IMR-90 (cell line): ENCODE data around the gene ITPR3. TPM values are rescaled to one million over a fixed set of nuclear protein-coding genes. Genes with fewer than 3 reads are reported as not detected.

ENCODE experiments used
- ATAC-seq: fragments of 200-7000 bp; cut with Tn5 transposase; 2 replicates; pipeline ENCODE4 v1.9.1; 2020; ENCODE audit warnings: low read depth, mild to moderate bottlenecking, moderate library complexity
- BruUV-seq: library from RNA; stranded (reverse); fragments of 400-500 nt; replicated peaks from 2 replicates; lab custom pipeline; 2021; lab: Mats Ljungman, UMichigan
- CTCF ChIA-PET: fragments of 300-600 bp; formaldehyde crosslinking; extraction: SDS; loops from one replicate; lab custom pipeline; 2021; ENCODE audit warnings: antibody characterized with exemption; lab: Yijun Ruan, JAX
- POLR2A ChIA-PET: fragments of 300-600 bp; sonication (Branson Sonifier 250); formaldehyde crosslinking; loops from one replicate; lab custom pipeline; 2022; ENCODE audit warnings: antibody characterized with exemption; ENCODE audit not compliant: unreplicated experiment; lab: Charles Lee
- DNase-seq: peaks from one replicate; pipeline ENCODE4 v3.0.0; 2013
- H2AFZ ChIP-seq: replicated peaks from 2 replicates; pipeline ENCODE3; 2013; ENCODE audit warnings: low read length, mild to moderate bottlenecking; ENCODE audit not compliant: poor library complexity
- H2AK5ac ChIP-seq: 2 replicates; pipeline ENCODE4 v1.6.1; 2013; ENCODE audit warnings: low read depth, low read length, inconsistent platforms
- H2AK9ac ChIP-seq: replicated peaks from 2 replicates; pipeline ENCODE3; 2013; ENCODE audit warnings: mild to moderate bottlenecking, low read depth, low read length, moderate library complexity; ENCODE audit not compliant: poor library complexity
- H2BK120ac ChIP-seq: 2 replicates; pipeline ENCODE4 v1.6.1; 2013; ENCODE audit warnings: low read depth, low read length, inconsistent platforms
- H2BK15ac ChIP-seq: 3 replicates; pipeline ENCODE4 v1.6.1; 2013; ENCODE audit warnings: low read depth, low read length, inconsistent platforms
- H2BK20ac ChIP-seq: 2 replicates; pipeline ENCODE4 v1.6.1; 2013; ENCODE audit warnings: low read depth, mild to moderate bottlenecking, inconsistent platforms, low read length, moderate library complexity
- H2BK5ac ChIP-seq: 2 replicates; pipeline ENCODE4 v1.6.1; 2013; ENCODE audit warnings: mild to moderate bottlenecking, low read depth, low read length, inconsistent platforms; ENCODE audit not compliant: poor library complexity, severe bottlenecking
- H3K14ac ChIP-seq: replicated peaks from 2 replicates; pipeline ENCODE4 v1.6.1; 2013; ENCODE audit warnings: low read depth, low read length, inconsistent platforms
- H3K18ac ChIP-seq: 2 replicates; pipeline ENCODE4 v1.6.1; 2013; ENCODE audit warnings: low read depth, low read length, control low read depth
- H3K23ac ChIP-seq: 2 replicates; pipeline ENCODE4 v1.6.1; 2013; ENCODE audit warnings: low read depth, low read length, inconsistent platforms
- H3K27ac ChIP-seq: 2 replicates; pipeline ENCODE4 v1.5.1; 2013; ENCODE audit warnings: mild to moderate bottlenecking, control low read depth, low read length; ENCODE audit not compliant: insufficient read depth
- H3K27me3 ChIP-seq: 2 replicates; pipeline ENCODE4 v1.6.1; 2013; ENCODE audit warnings: low read length; ENCODE audit not compliant: control insufficient read depth, insufficient read depth
- H3K36me3 ChIP-seq: 2 replicates; pipeline ENCODE4 v1.6.1; 2013; ENCODE audit warnings: low read length, mixed read lengths; ENCODE audit not compliant: control insufficient read depth, insufficient read depth
- H3K4ac ChIP-seq: 2 replicates; pipeline ENCODE4 v1.6.1; 2013; ENCODE audit warnings: low read depth, low read length, inconsistent platforms
- H3K4me1 ChIP-seq: 2 replicates; pipeline ENCODE4 v1.6.1; 2013; ENCODE audit warnings: low read length, mixed read lengths; ENCODE audit not compliant: control insufficient read depth, insufficient read depth
- H3K4me2 ChIP-seq: 2 replicates; pipeline ENCODE4 v1.6.1; 2013; ENCODE audit warnings: low read depth, mild to moderate bottlenecking, control low read depth, low read length, moderate library complexity
- H3K4me3 ChIP-seq: 2 replicates; pipeline ENCODE4 v1.5.1; 2013; ENCODE audit warnings: low read depth, mild to moderate bottlenecking, control low read depth, low read length, moderate library complexity; ENCODE audit not compliant: insufficient read depth
- H3K56ac ChIP-seq: 2 replicates; pipeline ENCODE4 v1.6.1; 2013; ENCODE audit warnings: low read length, inconsistent platforms; ENCODE audit not compliant: insufficient read depth; ENCODE audit errors: extremely low read depth
- H3K79me1 ChIP-seq, 2 experiments: 2 replicates each; pipeline ENCODE4 v1.6.1; 2013; ENCODE audit warnings: low read length in 2 of 2, inconsistent platforms in 1 of 2, low read depth in 1 of 2
- H3K9ac ChIP-seq: 2 replicates; pipeline ENCODE4 v1.6.1; 2013; ENCODE audit warnings: low read depth, low read length, control low read depth
- H3K9me1 ChIP-seq: 2 replicates; pipeline ENCODE4 v1.6.1; 2013; ENCODE audit warnings: low read length, inconsistent platforms; ENCODE audit not compliant: insufficient read depth
- H3K9me3 ChIP-seq: 2 replicates; pipeline ENCODE4 v1.6.1; 2013; ENCODE audit warnings: low read length; ENCODE audit not compliant: control insufficient read depth, insufficient read depth
- H4K20me1 ChIP-seq: 2 replicates; pipeline ENCODE4 v1.6.1; 2013; ENCODE audit warnings: low read length, inconsistent platforms; ENCODE audit not compliant: insufficient read depth
- H4K5ac ChIP-seq: 2 replicates; pipeline ENCODE4 v1.6.1; 2013; ENCODE audit warnings: mild to moderate bottlenecking, low read depth, low read length, control low read depth
- H4K8ac ChIP-seq, 2 experiments: 2 replicates each; pipeline ENCODE4 v1.6.1; 2013; ENCODE audit warnings: low read depth in 2 of 2, low read length in 2 of 2, control low read depth in 1 of 2, inconsistent platforms in 1 of 2
- H4K91ac ChIP-seq: 2 replicates; pipeline ENCODE4 v1.6.1; 2013; ENCODE audit warnings: low read depth, low read length, inconsistent platforms; ENCODE audit not compliant: insufficient read depth
- CEBPB ChIP-seq: IDR thresholded peaks from 2 replicates; pipeline ENCODE4 v1.6.1; 2012; ENCODE audit warnings: low read depth, low read length, improper control_type of control experiment
- CTCF ChIP-seq: conservative IDR thresholded peaks from 2 replicates; pipeline ENCODE4 v1.5.1; 2012; ENCODE audit warnings: mild to moderate bottlenecking, low read depth, low read length, improper control_type of control experiment
- ELK1 ChIP-seq: fragments of 150-350 bp; IDR thresholded peaks from 2 replicates; pipeline ENCODE4 v1.6.1; 2016; ENCODE audit warnings: low read depth, mild to moderate bottlenecking, low read length, moderate library complexity, borderline replicate concordance
- FOS ChIP-seq: fragments of 150-350 bp; IDR thresholded peaks from 2 replicates; pipeline ENCODE4 v1.6.1; 2016; ENCODE audit warnings: low read depth, low read length
- MAFK ChIP-seq: IDR thresholded peaks from 2 replicates; pipeline ENCODE4 v1.6.1; 2012; ENCODE audit warnings: low read depth, low read length, improper control_type of control experiment
- MAZ ChIP-seq: IDR thresholded peaks from 2 replicates; pipeline ENCODE4 v1.6.1; 2012; ENCODE audit warnings: low read depth, mild to moderate bottlenecking, low read length, improper control_type of control experiment, moderate library complexity, borderline replicate concordance
- MXI1 ChIP-seq: IDR thresholded peaks from 2 replicates; pipeline ENCODE4 v1.6.1; 2012; ENCODE audit warnings: low read depth, mild to moderate bottlenecking, low read length, moderate library complexity, borderline replicate concordance
- NFE2L2 ChIP-seq: fragments of 150-350 bp; IDR thresholded peaks from 2 replicates; pipeline ENCODE4 v1.6.1; 2016; ENCODE audit warnings: low read depth, mild to moderate bottlenecking, low read length
- POLR2A ChIP-seq: IDR thresholded peaks from 2 replicates; pipeline ENCODE4 v1.6.1; 2012; ENCODE audit warnings: mild to moderate bottlenecking, low read depth, low read length
- RAD21 ChIP-seq: IDR thresholded peaks from 2 replicates; pipeline ENCODE4 v1.6.1; 2012; ENCODE audit warnings: low read length, improper control_type of control experiment
- RCOR1 ChIP-seq: IDR thresholded peaks from 2 replicates; pipeline ENCODE4 v1.6.1; 2012; ENCODE audit warnings: mild to moderate bottlenecking, low read length, improper control_type of control experiment; ENCODE audit not compliant: insufficient replicate concordance
- RFX5 ChIP-seq: IDR thresholded peaks from 2 replicates; pipeline ENCODE4 v1.8.0; 2012; ENCODE audit warnings: low read depth, mild to moderate bottlenecking, low read length, moderate library complexity
- SMC3 ChIP-seq: fragments of 150-350 bp; IDR thresholded peaks from 2 replicates; pipeline ENCODE4 v1.6.1; 2016; ENCODE audit warnings: low read depth, mild to moderate bottlenecking, antibody characterized with exemption, low read length, moderate library complexity
- WGBS, 2 experiments: methylation state at CpG; one replicate each; pipeline versions ENCODE4 v1.1.5 to v1.1.7; 2013; ENCODE audit warnings: missing lambda C conversion rate in 2 of 2; ENCODE audit not compliant: insufficient read length in 1 of 2; ENCODE audit errors: extremely low coverage in 2 of 2; 5-methylcytosine and 5-hydroxymethylcytosine counted together
- dilution Hi-C: fragments of 300-500 bp; cut with HindIII; formaldehyde crosslinking; loops from one replicate; pipeline ENCODE4 v1.14.3; 2018; ENCODE audit warnings: low sequenced_read_pairs; ENCODE audit not compliant: unreplicated experiment
- in situ Hi-C: fragments of 300-500 bp; cut with MboI; formaldehyde crosslinking; loops from 3 replicates; pipeline ENCODE4 v1.14.3; 2019; ENCODE audit warnings: low sequenced_read_pairs, inconsistent platforms, mixed read lengths
- intact Hi-C: fragments of 100-400 bp; cut with micrococcal nuclease; formaldehyde crosslinking; loops from 2 replicates; pipeline ENCODE4 v1.10.0; 2022
- polyA plus RNA-seq, 3 experiments: library from polyadenylated mRNA; depleted of rRNA; stranded (reverse); fragments of >200 nt; gene quantifications; 2 replicates each; pipeline ENCODE4 v1.2.3, GENCODE V29; 2012; ENCODE audit warnings: low replicate concordance in 1 of 3
- total RNA-seq: library from RNA; depleted of rRNA; stranded (reverse); fragments of >200 nt; gene quantifications from 2 replicates; pipeline ENCODE4 v1.2.3, GENCODE V29; 2012
- TF ChIP-seq, protein P1 (sequence below): fragments of 150-350 bp; IDR thresholded peaks from 2 replicates; pipeline ENCODE4 v1.6.1; 2017; ENCODE audit warnings: mild to moderate bottlenecking, antibody characterized with exemption, low read length, low read depth

The ITPR3 gene
- total and polyA plus RNA-seq, 2 of the 4 experiments (the other 2 are of a cell fraction) = 1.6 to 3.7 TPM

DNA sequence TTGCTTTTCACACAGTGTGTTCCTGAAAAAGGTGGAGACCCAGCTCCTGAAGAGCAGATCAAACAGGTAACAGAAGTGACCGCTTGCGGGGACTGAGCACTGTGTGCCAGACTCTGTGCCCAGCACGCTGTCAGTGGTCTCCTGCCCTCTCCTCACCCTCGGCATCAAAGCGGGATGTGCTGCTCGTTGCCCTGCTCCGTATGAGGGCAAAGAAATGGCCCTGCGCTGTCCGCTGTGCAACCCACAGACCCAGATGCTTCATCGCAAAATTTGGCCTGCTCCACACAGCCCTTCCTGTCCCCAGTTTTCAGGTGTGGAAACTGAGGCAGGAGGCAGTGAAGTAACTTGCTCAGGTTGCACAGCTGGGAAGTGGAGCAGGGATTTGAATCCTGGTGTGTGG, 76.7 kb downstream of the ITPR3 start:
- peaks cover 8% of the 10 kb centered on the region; the same call in 1 of the 2 replicates for H4K20me1 ChIP-seq
- no peak overlapping the region for H4K8ac ChIP-seq
- H3K9me1 ChIP-seq = peaks cover 16% of the 10 kb centered on the region
- no peak overlapping the region for H2AFZ ChIP-seq
- no peak for DNase-seq
- H2AK9ac ChIP-seq = peak overlapping the region; percentile 6
- no peaks in the 10 kb centered on the region for H3K9me3 ChIP-seq
- H3K4me2 ChIP-seq = no peak overlapping the region
- ATAC-seq = no peak
- intact Hi-C loops (no loop called here), in situ Hi-C loops (no loop called here), dilution Hi-C loops (no loop called here)
- peaks cover 20% of the 10 kb centered on the region for H3K4me1 ChIP-seq
- H4K91ac ChIP-seq = no peak overlapping the region
- peaks cover 14% of the 10 kb centered on the region for H3K36me3 ChIP-seq
- H3K56ac ChIP-seq = no peak overlapping the region
- CTCF ChIA-PET = interaction anchor here (0.7 kb wide), 1 partner anchor 14 kb away, joined by 3 read pairs; the partner anchor contains the start of gene UQCC2
- H2BK20ac ChIP-seq = no peak overlapping the region
- H2BK120ac ChIP-seq = no peak overlapping the region
- TF ChIP-seq, protein P1, sequence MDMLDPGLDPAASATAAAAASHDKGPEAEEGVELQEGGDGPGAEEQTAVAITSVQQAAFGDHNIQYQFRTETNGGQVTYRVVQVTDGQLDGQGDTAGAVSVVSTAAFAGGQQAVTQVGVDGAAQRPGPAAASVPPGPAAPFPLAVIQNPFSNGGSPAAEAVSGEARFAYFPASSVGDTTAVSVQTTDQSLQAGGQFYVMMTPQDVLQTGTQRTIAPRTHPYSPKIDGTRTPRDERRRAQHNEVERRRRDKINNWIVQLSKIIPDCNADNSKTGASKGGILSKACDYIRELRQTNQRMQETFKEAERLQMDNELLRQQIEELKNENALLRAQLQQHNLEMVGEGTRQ = no peak
- TF ChIP-seq SMC3 = no peak
- TF ChIP-seq RFX5 = no peak
- no peak for TF ChIP-seq MAZ
- no peak for TF ChIP-seq MAFK
- TF ChIP-seq FOS = no peak
- TF ChIP-seq NFE2L2 = no peak
- no peak for TF ChIP-seq CEBPB
- TF ChIP-seq ELK1 = no peak
- no peak for TF ChIP-seq MXI1
- no peak for TF ChIP-seq CTCF
- no peak for TF ChIP-seq POLR2A
- no peak for TF ChIP-seq RAD21
- TF ChIP-seq RCOR1 = no peak
- H3K9ac ChIP-seq = no peak overlapping the region
- H3K27ac ChIP-seq = no peak overlapping the region
- no TSS peak for BruUV-seq
- POLR2A ChIA-PET = no interaction called here
- 95% methylated on average over 6 of the region's 10 CpGs; no CpG with 5 or more reads in 1 of the 2 experiments for WGBS, 2 experiments
- H3K14ac ChIP-seq = no peak overlapping the region
- no peaks in the 10 kb centered on the region for H3K27me3 ChIP-seq
- H3K18ac ChIP-seq = no peak overlapping the region
- H2AK5ac ChIP-seq = no peak overlapping the region
- no peak overlapping the region for H3K4me3 ChIP-seq
- H3K4ac ChIP-seq = no peak overlapping the region
- no peak overlapping the region for H3K23ac ChIP-seq
- H2BK15ac ChIP-seq = no peak overlapping the region
- H4K5ac ChIP-seq = no peak overlapping the region
- H3K79me1 ChIP-seq = peaks cover 5 to 39% of the 10 kb centered on the region in 2 experiments; a peak in 2 of 4 replicates
- H2BK5ac ChIP-seq = no peak overlapping the region
